Adipose tissue (tissue), 3 donors: ENCODE measurements around the gene RNF208. TPM values are rescaled to one million over a fixed set of nuclear protein-coding genes. Genes with fewer than 3 reads are reported as not detected.

Experiments
- H3K27ac ChIP-seq: one replicate; pipeline ENCODE4 v1.5.1; 2013; ENCODE audit warnings: low read depth, low read length
- WGBS, 3 donors: extraction: QIAGEN DNeasy Blood & Tissue Kit; methylation state at CpG; one replicate each; pipeline ENCODE4 v1.1.7; 2013; 5-methylcytosine and 5-hydroxymethylcytosine counted together
- polyA plus RNA-seq, 3 donors: library from polyadenylated mRNA; stranded (reverse); fragments of 200-250 nt; gene quantifications; one replicate each; pipeline ENCODE4 v1.2.3, GENCODE V29; 2013
- donor health status: healthy with polysubstance abuse.
- donor health status: Bipolar disorder and iron deficiency.
- donor health status: healthy.

The RNF208 gene
- polyA plus RNA-seq, 3 donors = 2.8 to 4.0 (median 3.5) TPM

DNA sequence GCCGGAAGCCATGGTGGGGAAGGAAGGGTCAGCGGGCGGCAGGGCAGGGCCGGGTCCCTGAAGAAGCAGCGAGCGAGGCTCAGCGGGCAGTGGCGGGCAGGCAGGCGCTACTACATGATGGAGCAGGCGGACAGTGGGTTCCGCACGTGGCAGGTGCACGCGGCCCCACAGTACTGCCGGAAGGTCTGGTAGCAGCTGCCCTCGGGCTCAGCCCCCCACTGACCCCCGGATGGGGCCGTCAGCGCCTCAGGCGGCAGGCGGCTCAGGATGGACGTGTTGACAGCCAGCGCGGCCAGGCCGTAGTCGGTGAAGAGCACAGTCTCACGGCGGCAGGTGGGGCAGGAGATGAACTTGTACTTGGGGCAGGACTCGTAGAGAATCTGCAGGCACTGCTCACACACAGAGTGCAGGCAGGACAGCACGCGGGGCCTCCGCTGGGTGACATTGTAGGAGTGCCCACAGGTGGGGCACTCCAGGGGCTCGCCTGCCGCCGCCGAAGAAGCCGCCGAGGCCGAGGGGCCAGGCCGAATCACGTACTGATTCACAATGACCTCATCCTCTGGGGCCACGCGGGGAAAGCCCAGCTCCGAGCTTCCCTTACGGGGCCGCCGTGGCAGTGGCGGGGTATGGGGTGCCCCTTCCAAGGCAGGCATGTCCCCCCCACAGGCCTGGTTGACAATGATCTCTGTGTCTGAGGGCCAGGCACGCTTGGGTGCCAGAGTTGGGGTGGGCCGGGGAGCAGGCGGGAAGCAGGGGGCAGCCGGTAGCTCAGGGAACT, 1.5 kb downstream of the RNF208 start:
- H3K27ac ChIP-seq = no peak overlapping the region
- WGBS, 3 donors = 88 to 93% (median 92%) methylated on average over 50 to 52 of the region's 52 CpGs

- no peak overlapping the region for H3K27ac ChIP-seq
- WGBS, 3 donors = 91% methylated on average over 10 of the region's 10 CpGs
Measured at GRCh38 chr9:137219757-137220316, 2.2 kb downstream of the RNF208 start.

GRCh38 chr9:137218754-137219271, 3.2 kb downstream of the RNF208 start:
- 41 to 70% (median 63%) methylated on average over 12 of the region's 12 CpGs for WGBS, 3 donors

DNA sequence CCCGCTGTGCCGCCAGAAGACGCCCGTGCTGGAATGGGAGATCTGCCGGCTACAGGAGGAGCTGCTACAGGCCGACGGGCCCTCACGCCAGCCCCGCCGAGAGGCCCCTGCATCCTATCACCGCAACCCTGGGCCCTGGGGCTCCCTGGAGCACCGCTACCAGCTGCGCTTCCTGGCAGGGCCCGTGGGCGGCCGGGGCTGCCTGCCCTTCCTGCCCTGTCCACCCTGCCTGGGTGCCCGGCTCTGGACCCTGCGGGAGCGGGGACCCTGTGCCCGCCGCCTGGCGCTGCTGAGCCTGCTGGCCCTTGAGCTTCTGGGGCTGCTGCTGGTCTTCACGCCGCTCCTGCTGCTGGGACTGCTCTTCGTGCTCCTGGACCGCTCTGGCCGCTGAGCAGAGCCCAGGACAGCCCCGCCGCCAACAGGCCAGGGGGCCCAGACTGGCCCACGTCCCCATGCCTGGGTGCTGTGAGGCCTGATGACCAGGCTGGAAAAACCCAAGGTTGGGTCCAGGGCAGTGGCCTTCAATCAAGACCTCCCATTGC, 3.8 kb downstream of the RNF208 start:
- H3K27ac ChIP-seq = no peak overlapping the region
- 80 to 89% (median 80%) methylated on average over 27 to 30 of the region's 30 CpGs for WGBS, 3 donors

More at GRCh38 chr9:137218754-137219271, 3.2 kb downstream of the RNF208 start:
- no peak overlapping the region for H3K27ac ChIP-seq

DNA sequence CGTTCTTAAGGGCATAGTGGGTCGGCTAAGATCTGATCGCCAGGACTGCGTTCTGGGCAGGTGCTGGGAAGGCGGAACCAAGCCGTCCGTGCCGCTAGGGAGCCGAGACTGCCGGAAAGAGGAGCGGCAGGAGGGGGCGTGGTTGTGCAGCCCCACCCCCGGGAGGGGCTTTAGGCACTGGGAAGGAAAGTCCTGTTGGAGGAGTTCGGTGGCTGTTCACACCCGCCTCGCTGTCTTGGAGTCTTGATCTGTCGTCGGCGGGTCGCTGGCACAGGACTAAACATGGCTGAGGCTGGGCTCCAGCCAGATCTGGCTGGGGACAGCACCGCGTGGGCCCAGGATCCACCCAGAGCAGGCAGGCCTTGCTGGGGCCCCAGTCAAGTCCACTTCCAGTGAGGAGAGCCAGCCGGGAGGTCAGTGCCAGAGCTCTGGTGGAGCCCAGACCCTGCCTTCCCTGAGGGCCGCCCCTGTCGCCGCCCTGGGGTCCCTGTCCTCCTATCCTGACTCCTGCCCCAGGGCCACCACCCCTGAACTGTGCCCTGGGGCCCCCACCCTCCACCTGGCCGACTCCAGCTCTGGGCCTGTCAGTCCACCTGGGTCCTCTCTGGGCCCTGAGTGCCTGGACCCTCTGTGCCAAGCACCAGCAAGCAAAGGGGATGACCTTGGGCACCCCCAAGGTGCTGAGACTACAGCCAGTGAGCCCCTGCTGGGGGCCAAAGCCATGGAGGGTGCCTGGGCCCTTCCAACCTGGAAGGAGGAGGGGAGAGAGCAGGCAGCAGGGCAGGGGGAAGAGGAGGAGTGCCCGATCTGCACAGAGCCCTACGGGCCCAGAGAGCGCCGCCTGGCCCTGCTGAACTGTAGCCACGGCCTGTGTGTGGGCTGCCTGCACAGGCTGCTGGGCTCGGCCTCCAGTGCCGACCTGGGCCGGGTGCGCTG, 4.5 kb downstream of the RNF208 start:
- WGBS, 3 donors = 48 to 56% (median 54%) methylated on average over 36 of the region's 36 CpGs
- no peak overlapping the region for H3K27ac ChIP-seq

- H3K27ac ChIP-seq = no peak overlapping the region
- WGBS, 3 donors = 91 to 95% (median 92%) methylated on average over 25 to 30 of the region's 30 CpGs
Measured at GRCh38 chr9:137216188-137216965, 5.7 kb downstream of the RNF208 start.

DNA sequence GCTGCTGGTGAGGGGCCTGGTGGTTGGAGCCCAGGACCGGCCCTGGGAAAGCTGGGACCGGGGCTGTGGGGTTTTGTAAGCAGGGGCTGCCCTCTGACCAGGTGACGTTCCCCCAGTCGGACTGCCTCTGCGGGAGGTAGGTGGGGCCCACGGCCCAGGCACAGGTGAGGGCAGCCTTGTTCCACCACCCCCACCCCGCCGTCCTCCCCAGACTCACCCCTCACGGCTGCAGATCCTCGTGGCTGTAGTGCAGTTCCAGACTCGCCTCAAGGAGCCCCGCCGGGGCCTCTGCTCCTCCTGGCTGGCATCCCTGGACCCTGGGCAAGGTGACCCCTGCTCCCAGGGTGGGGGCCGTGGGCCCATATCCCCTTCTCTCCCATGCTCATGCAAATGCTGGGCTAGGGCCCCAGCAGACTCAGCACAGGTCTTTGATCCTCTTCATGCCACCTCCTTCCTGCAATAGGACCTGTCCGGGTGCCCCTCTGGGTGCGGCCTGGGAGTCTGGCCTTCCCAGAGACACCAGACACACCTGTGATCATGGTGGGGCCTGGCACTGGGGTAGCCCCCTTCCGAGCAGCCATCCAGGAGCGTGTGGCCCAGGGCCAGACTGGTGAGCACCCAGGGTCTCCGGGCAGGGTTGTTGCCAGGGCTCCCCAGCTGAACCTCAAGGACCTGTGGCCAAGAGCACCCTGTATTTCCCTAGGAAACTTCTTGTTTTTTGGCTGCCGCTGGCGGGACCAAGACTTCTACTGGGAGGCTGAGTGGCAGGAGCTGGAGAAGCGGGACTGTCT, 6.6 kb downstream of the RNF208 start:
- H3K27ac ChIP-seq = no peak overlapping the region
- 93 to 96% (median 93%) methylated on average over 21 to 22 of the region's 22 CpGs for WGBS, 3 donors

DNA sequence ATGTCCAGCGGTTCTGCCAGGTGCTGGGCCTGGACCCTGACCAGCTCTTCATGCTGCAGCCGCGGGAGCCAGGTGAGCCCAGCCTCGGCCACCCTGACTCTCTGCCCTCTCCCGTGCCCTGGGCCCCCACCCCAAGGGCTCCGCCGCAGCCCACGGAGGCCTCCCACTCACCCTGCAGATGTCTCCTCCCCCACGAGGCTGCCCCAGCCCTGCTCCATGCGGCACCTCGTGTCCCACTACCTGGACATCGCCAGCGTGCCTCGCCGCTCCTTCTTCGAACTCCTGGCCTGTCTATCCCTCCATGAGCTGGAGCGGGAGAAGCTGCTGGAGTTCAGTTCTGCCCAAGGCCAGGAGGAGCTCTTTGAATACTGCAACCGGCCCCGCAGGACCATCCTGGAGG, 7.4 kb downstream of the RNF208 start:
- no peak overlapping the region for H3K27ac ChIP-seq
- 93 to 95% (median 94%) methylated on average over 17 to 19 of the region's 19 CpGs for WGBS, 3 donors

GRCh38 chr9:137213160-137214060, 8.6 kb downstream of the RNF208 start:
- H3K27ac ChIP-seq = no peak overlapping the region
- WGBS, 3 donors = 85 to 89% (median 88%) methylated on average over 42 to 49 of the region's 49 CpGs

DNA sequence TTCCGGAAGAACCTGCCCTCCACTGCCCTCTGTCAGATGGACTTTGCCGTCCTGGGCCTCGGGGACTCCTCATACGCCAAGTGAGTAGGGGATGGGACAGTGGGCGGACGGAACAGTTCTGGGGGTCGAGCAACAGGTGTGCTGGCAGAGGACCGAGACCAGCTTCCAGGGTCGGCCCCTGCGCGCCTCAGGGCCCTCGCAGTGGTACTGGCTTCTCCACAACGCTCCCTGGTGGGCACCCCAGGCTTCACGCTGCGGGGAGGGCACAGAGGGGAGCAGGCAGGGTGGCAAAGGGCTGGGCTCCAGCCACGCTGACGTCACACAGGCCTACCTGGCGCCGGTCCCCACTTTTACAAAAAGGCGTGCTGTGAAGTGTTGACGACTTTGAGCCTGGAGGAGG, 9.5 kb downstream of the RNF208 start:
- no peak overlapping the region for H3K27ac ChIP-seq
- 85 to 86% (median 86%) methylated on average over 21 of the region's 21 CpGs for WGBS, 3 donors

DNA sequence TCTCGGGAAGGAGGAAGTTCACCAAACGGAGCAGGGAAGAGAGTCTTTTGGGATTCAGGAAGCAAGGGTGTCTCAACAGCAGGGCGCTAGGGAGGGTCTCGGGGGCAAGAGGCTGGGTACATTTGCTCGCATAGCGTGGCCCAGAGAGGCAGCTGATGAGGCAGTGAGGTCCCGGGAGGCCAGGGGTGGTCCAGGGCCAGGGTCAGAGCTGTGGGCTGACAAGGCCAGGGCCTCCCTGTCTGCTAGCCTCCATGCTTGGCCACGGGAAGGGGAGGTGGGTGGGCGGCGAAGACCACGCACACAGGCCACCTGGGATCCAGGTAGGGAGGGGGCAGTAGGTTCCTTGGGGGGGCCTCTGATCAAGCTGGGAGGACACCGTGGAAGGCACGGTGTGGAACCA, 10.5 kb downstream of the RNF208 start:
- no peak overlapping the region for H3K27ac ChIP-seq
- WGBS, 3 donors = 77 to 84% (median 83%) methylated on average over 13 of the region's 13 CpGs

DNA sequence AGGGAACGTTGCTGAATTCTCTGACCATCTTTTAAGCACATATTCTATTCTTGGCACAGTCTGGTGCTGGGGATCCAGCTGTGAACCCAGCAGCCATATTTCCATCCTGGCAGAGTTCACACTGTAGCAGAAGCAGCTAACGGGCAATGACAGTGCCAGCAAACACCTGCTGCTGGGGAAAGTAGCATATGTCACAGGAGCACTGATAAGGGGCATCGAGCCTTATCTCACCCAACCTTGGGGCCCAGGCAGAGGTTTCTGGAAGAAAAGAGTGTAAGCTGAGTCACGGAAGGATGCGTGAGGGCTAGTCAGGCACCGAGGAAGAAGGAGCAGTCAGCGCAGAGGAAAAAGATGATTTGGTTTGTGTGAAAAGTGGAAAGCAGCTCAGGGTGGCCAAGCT, 15.4 kb downstream of the RNF208 start:
- 43 to 86% (median 81%) methylated on average over 7 of the region's 7 CpGs for WGBS, 3 donors
- no peak overlapping the region for H3K27ac ChIP-seq

DNA sequence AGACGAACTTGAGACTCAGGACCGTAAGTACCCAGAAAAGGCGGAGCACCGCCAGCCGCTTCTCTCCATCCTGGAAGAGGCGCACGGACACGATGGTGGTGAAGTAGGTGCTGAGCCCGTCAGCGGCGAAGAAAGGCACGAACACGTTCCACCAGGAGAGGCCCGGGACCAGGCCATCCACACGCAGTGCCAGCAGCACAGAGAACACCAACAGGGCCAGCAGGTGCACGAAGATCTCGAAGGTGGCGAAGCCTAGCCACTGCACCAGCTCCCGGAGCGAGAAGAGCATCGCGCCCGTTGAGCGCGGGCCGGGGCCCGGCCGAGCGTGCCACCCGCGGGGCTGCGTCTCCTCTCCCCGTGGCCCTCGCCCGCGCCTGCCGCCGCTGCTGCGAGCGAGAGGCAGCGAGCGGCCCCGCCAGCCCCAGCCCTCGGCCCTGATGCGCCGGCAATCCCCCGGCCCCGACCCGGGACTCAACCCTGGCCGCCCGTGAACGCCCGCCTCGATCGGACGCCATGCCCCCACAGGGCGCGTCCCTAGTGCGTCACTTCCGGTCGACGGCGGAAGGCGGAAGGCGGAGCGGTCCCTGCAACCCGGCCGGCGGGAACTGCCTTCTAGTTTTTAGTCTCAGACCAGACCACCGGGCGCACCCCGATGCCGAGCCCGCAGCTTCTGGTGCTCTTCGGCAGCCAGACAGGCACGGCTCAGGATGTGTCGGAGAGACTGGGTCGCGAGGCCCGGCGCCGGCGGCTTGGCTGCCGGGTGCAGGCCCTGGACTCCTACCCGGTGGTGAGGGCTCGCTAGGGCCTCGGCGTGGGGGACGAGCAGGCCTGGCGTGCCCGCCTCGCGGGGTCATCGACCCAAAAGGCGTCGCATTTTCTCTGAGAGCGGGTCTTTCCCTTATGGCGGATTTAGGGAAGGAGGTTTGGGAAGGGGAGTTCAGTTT, 16.6 kb downstream of the RNF208 start, which contains the start of the genes NDOR1 and TMEM203:
TSS of gene NDOR1 (plus strand) at position 575 of the 944 bp plus-strand sequence. CDS start at position 653, 78 bp downstream.
TSS of gene TMEM203 (minus strand) at position 523 of the 944 bp plus-strand sequence. CDS start at position 289, 234 bp downstream.
- no peak within 1 kb of the TSS for H3K27ac ChIP-seq
- WGBS, 3 donors = 0 to 1% (median 0%) methylated on average over 77 to 98 of the region's 98 CpGs

- 7 to 16% (median 14%) methylated on average over 21 of the region's 21 CpGs for WGBS, 3 donors
- H3K27ac ChIP-seq = no peak overlapping the region
Measured at GRCh38 chr9:137204731-137205125, 17.3 kb downstream of the RNF208 start.

DNA sequence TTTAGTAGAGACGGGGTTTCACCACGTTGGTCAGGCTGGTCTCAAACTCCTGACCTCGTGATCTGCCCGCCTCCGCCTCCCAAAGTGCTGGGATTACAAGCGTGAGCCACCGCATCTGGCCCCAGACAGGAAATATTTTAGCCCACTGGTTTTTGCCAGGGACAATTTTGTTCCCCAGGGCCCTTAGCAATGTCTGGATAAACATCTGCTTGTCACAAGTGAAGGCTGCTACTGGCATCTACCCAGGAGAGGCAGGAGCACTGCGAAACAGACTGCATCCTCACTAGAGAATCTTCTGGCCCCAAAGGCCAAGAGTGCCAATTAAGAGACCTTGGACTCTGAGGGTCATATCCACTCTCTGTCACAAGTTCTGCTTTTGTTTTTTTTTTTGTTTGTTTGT, 19.1 kb downstream of the RNF208 start:
- no peak overlapping the region for H3K27ac ChIP-seq
- 77 to 79% (median 78%) methylated on average over 8 of the region's 8 CpGs for WGBS, 3 donors
